B cell (primary cell): ENCODE measurements around the gene ATP9A. TPM values are rescaled to one million over a fixed set of nuclear protein-coding genes. Genes with fewer than 3 reads are reported as not detected.

ENCODE experiments used
- ATAC-seq: fragments of 200-7000 bp; cut with Tn5 transposase; one replicate; pipeline ENCODE4 v1.10.0; 2021; ENCODE audit warnings: low read depth, mild to moderate bottlenecking, moderate number of reproducible peaks, moderate library complexity
- CTCF ChIA-PET: fragments of 350-600 bp; sonication (Branson Sonifier 250); formaldehyde crosslinking; loops from one replicate; lab custom pipeline; 2021; ENCODE audit warnings: antibody characterized with exemption, inconsistent platforms; lab: Charles Lee
- POLR2A ChIA-PET: fragments of 350-600 bp; sonication (Branson Sonifier 250); formaldehyde crosslinking; loops from one replicate; lab custom pipeline; 2021; ENCODE audit warnings: antibody characterized with exemption; lab: Charles Lee
- DNase-seq: peaks from one replicate; pipeline ENCODE4 v3.0.0; 2013
- H2AFZ ChIP-seq: 2 replicates; pipeline ENCODE4 v1.6.1; 2012; ENCODE audit warnings: mild to moderate bottlenecking, low read depth, low read length; ENCODE audit not compliant: insufficient read depth, poor library complexity, severe bottlenecking
- H3K27ac ChIP-seq, 2 donors: 1 replicate in 1 of 2; 2 replicates in 1 of 2; pipeline ENCODE4 v1.5.1; 2012 to 2013; ENCODE audit warnings: low read length in 2 of 2, mild to moderate bottlenecking in 2 of 2, moderate library complexity in 1 of 2
- H3K27me3 ChIP-seq, 4 experiments: fragments of 200-600 bp in 1 of 4; sonication (generic) in 1 of 4; replicated peaks in 1 of 4; 1 replicate in 2 of 4; 2 replicates in 2 of 4; pipeline versions ENCODE4 v1.6.1 to v1.7.0; 2013 to 2016; ENCODE audit warnings: low read length in 3 of 4, mild to moderate bottlenecking in 2 of 4, mixed read lengths in 1 of 4, moderate library complexity in 1 of 4; ENCODE audit not compliant: insufficient read depth in 4 of 4, control insufficient read depth in 3 of 4; ENCODE audit errors: control extremely low read depth in 1 of 4
- H3K36me3 ChIP-seq, 2 experiments: replicated peaks in 1 of 2; 1 replicate in 1 of 2; 2 replicates in 1 of 2; pipeline versions ENCODE4 v1.6.1 to v1.7.1; 2013; ENCODE audit warnings: low read length in 1 of 2; ENCODE audit not compliant: insufficient read depth in 2 of 2, control insufficient read depth in 1 of 2; ENCODE audit errors: control extremely low read depth in 1 of 2, extremely low read depth in 1 of 2
- H3K4me1 ChIP-seq, 2 donors: fragments of 200-600 bp in 1 of 2; sonication (generic) in 1 of 2; 1 replicate in 1 of 2; 2 replicates in 1 of 2; pipeline versions ENCODE4 v1.5.1 to v1.6.1; 2013 to 2017; ENCODE audit warnings: low read length in 2 of 2; ENCODE audit not compliant: control insufficient read depth in 2 of 2, insufficient read depth in 2 of 2
- H3K4me2 ChIP-seq: replicated peaks from 2 replicates; pipeline ENCODE3; 2012; ENCODE audit warnings: mild to moderate bottlenecking, low read depth, low read length; ENCODE audit not compliant: poor library complexity, severe bottlenecking
- H3K4me3 ChIP-seq, 5 experiments: fragments of 200-600 bp in 1 of 5; sonication (generic) in 1 of 5; 1 replicate in 3 of 5; 2 replicates in 2 of 5; pipeline versions ENCODE4 v1.5.1 to v1.7.0; 2011 to 2016; ENCODE audit warnings: low read length in 4 of 5, mild to moderate bottlenecking in 4 of 5, low read depth in 2 of 5, control low read depth in 1 of 5, moderate library complexity in 1 of 5; ENCODE audit not compliant: insufficient read depth in 1 of 5; ENCODE audit errors: control extremely low read depth in 1 of 5, extremely low read depth in 1 of 5
- H3K79me2 ChIP-seq: fragments of 200-600 bp; sonication (generic); one replicate; pipeline ENCODE4 v1.6.0; 2016; ENCODE audit warnings: low read length; ENCODE audit not compliant: control insufficient read depth, insufficient read depth
- H3K9ac ChIP-seq: fragments of 200-600 bp; sonication (generic); 2 replicates; pipeline ENCODE4 v1.6.1; 2017; ENCODE audit warnings: mild to moderate bottlenecking, low read length, moderate library complexity
- H3K9me3 ChIP-seq, 3 donors: one replicate each; pipeline versions ENCODE4 v1.6.1 to v1.7.1; 2013; ENCODE audit warnings: low read length in 2 of 3; ENCODE audit not compliant: control insufficient read depth in 2 of 3, insufficient read depth in 1 of 3; ENCODE audit errors: control extremely low read depth in 1 of 3
- H4K20me1 ChIP-seq: 2 replicates; pipeline ENCODE4 v1.6.0; 2012; ENCODE audit warnings: mild to moderate bottlenecking, low read length; ENCODE audit not compliant: insufficient read depth, control insufficient read depth, poor library complexity, severe bottlenecking
- H3K27ac Mint-ChIP-seq: one replicate; pipeline ENCODE4 v1.8.0; 2021; ENCODE audit warnings: mixed read lengths
- H3K27me3 Mint-ChIP-seq: one replicate; pipeline ENCODE4 v1.8.0; 2021; ENCODE audit warnings: mixed read lengths
- H3K4me1 Mint-ChIP-seq: one replicate; pipeline ENCODE4 v1.8.0; 2021; ENCODE audit warnings: mixed read lengths
- H3K4me3 Mint-ChIP-seq: one replicate; pipeline ENCODE4 v1.8.0; 2021; ENCODE audit warnings: mixed read lengths
- H3K9me3 Mint-ChIP-seq: one replicate; pipeline ENCODE4 v1.8.0; 2022; ENCODE audit warnings: mixed read lengths; ENCODE audit not compliant: insufficient read depth
- CTCF ChIP-seq: fragments of 200-600 bp; IDR thresholded peaks from one replicate; pipeline ENCODE4 v1.8.0; 2022; ENCODE audit warnings: antibody characterized with exemption, mild to moderate bottlenecking
- EZH2 ChIP-seq: IDR thresholded peaks from 2 replicates; pipeline ENCODE4 v1.6.1; 2012; ENCODE audit warnings: borderline replicate concordance, low read depth, mild to moderate bottlenecking, moderate library complexity, low read length; ENCODE audit not compliant: insufficient read depth, poor library complexity, severe bottlenecking
- WGBS: methylation state at CpG from one replicate; pipeline ENCODE4 v1.1.5; 2013; ENCODE audit warnings: missing lambda C conversion rate; ENCODE audit not compliant: insufficient coverage; 5-methylcytosine and 5-hydroxymethylcytosine counted together
- intact Hi-C: fragments of 100-400 bp; cut with micrococcal nuclease; formaldehyde crosslinking; loops from one replicate; pipeline ENCODE4 v1.10.0; 2022
- polyA plus RNA-seq: library from polyadenylated mRNA; depleted of rRNA; stranded (reverse); fragments of >200 nt; gene quantifications from 2 replicates; pipeline ENCODE4 v1.2.3, GENCODE V29; 2012
- total RNA-seq, 2 donors: library from RNA; stranded (reverse); fragments of 120-200 nt in 1 of 2; gene quantifications; 1 replicate in 1 of 2; 2 replicates in 1 of 2; pipeline versions ENCODE4 v1.2.3 to v1.2.4, GENCODE V29; 2013 to 2022

Gene ATP9A
- total and polyA plus RNA-seq, 2 donors (not counting 1 experiment from before 2014, with no cell fraction given) = 0.13 to 0.22 TPM

GRCh38 chr20:51763965-51764602, 4.1 kb downstream of the ATP9A start:
- Histone ChIP-seq H3K4me2 (no peak overlapping the region), H3K4me3 (no peak overlapping the region), H3K9me3 (no peaks in the 10 kb centered on the region), H3K27ac (no peak overlapping the region), H3K4me1 (peaks cover 6 to 7% of the 10 kb centered on the region in 2 donors), H3K9ac (no peak overlapping the region), H3K27me3 (peaks cover 0 to 21% (median 8%) of the 10 kb centered on the region in 4 experiments), H4K20me1 (no peaks in the 10 kb centered on the region), H2AFZ (no peak overlapping the region), H3K79me2 (no peaks in the 10 kb centered on the region), H3K36me3 (no peaks in the 10 kb centered on the region)
- H3K27ac Mint-ChIP-seq = no peak overlapping the region
- TF ChIP-seq EZH2 = no peak
- TF ChIP-seq CTCF = no peak
- DNase-seq = no peak
- peaks cover 9% of the 10 kb centered on the region for H3K4me1 Mint-ChIP-seq
- ChIA-PET CTCF (no interaction called here), POLR2A (interaction anchor here (0.6 kb wide), 1 partner anchor 230 kb away, joined by 3 read pairs; no protein-coding TSS in a partner anchor)
- H3K9me3 Mint-ChIP-seq = no peaks in the 10 kb centered on the region
- intact Hi-C loops = no loop called here
- WGBS = no CpG with 5 or more reads among the region's 6 CpGs
- peaks cover 28% of the 10 kb centered on the region for H3K27me3 Mint-ChIP-seq
- no peak overlapping the region for H3K4me3 Mint-ChIP-seq
- no peak for ATAC-seq

GRCh38 chr20:51760905-51761546, 7.2 kb downstream of the ATP9A start:
- Histone ChIP-seq H3K9me3 (no peaks in the 10 kb centered on the region), H3K27ac (no peak overlapping the region), H3K9ac (no peak overlapping the region), H3K4me3 (no peak overlapping the region), H3K36me3 (no peaks in the 10 kb centered on the region), H2AFZ (no peak overlapping the region), H3K79me2 (no peaks in the 10 kb centered on the region), H3K4me1 (no peaks in the 10 kb centered on the region), H3K4me2 (no peak overlapping the region), H4K20me1 (no peaks in the 10 kb centered on the region), H3K27me3 (peaks cover 0 to under 1% (median 0%) of the 10 kb centered on the region in 4 experiments)
- no peak for TF ChIP-seq EZH2
- TF ChIP-seq CTCF = no peak
- Mint-ChIP-seq H3K27ac (no peak overlapping the region), H3K9me3 (no peaks in the 10 kb centered on the region), H3K4me3 (no peak overlapping the region), H3K4me1 (no peaks in the 10 kb centered on the region), H3K27me3 (peaks cover 11% of the 10 kb centered on the region)
- DNase-seq (no peak), ATAC-seq (no peak)
- intact Hi-C loops = no loop called here
- ChIA-PET POLR2A (no interaction called here), CTCF (no interaction called here)
- 86% methylated on average over 11 of the region's 14 CpGs for WGBS
